Activated naive CD8-positive, alpha-beta T cell treated with anti-CD3 and anti-CD28 coated beads, Interleukin-2, amount 50 U/mL, for 24 hours (primary cell): ENCODE data around the gene HS3ST3A1.

ENCODE experiments used
- ATAC-seq: fragments of 150-1000 bp; cut with Tn5 transposase; one replicate; pipeline ENCODE4 v1.10.0; 2021
- DNase-seq: peaks from one replicate; pipeline ENCODE4 v3.0.0; 2021
- H3K27ac Mint-ChIP-seq: one replicate; pipeline ENCODE4 v1.8.0; 2021; ENCODE audit warnings: mild to moderate bottlenecking, mixed read lengths
- H3K27me3 Mint-ChIP-seq: one replicate; pipeline ENCODE4 v1.8.0; 2021; ENCODE audit warnings: mixed read lengths
- H3K36me3 Mint-ChIP-seq: one replicate; pipeline ENCODE4 v1.8.0; 2021; ENCODE audit warnings: low read depth, mixed read lengths
- H3K4me1 Mint-ChIP-seq: one replicate; pipeline ENCODE4 v1.8.0; 2021; ENCODE audit warnings: mixed read lengths
- H3K4me3 Mint-ChIP-seq: one replicate; pipeline ENCODE4 v1.8.0; 2021; ENCODE audit warnings: mild to moderate bottlenecking, moderate library complexity, mixed read lengths
- H3K9me3 Mint-ChIP-seq: one replicate; pipeline ENCODE4 v1.8.0; 2021; ENCODE audit warnings: mixed read lengths

The HS3ST3A1 gene

DNA sequence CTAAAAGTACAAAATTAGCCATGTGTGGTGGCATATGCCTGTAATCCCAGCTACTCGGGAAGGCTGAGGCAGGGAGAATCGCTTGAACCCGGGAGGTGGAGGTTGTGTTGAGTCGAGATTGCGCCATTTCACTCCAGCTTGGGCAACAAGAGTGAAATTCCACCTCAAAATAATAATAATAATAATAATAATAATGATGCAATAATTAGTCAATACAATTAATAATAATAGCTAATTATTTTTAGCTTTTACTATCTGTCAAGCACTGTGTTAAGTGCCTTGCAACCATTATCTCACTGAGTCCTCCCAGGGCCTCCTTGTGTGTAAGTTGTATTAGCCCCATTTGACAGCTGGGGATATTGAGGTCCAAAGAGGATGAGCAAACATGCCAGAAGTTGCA lies 14.3 kb upstream of the HS3ST3A1 start:
- DNase-seq = no peak
- Mint-ChIP-seq H3K27ac (no peak overlapping the region), H3K9me3 (peaks cover 3% of the 10 kb centered on the region), H3K36me3 (no peaks in the 10 kb centered on the region), H3K4me1 (no peaks in the 10 kb centered on the region), H3K27me3 (peaks cover 11% of the 10 kb centered on the region), H3K4me3 (no peak overlapping the region)
- ATAC-seq = no peak

DNA sequence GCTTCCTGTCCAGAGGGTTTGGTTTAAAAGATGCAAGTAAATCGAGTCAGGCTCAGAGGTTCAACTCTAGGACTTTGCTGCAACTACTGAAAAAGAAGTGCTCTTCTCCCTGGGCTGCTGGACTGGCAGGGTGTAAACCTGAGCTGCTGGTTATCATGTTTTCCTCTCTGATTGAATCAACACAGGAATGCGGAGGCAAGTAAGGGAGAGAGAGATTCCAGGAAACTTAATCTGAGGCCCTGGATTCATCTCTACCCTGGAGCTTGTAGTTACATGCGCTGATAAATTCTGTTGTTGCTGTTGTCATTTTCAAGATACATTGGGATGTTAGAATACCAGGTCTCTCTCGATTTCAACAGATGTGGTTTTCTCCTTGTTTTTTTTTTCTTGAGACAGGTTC lies 8.2 kb upstream of the HS3ST3A1 start:
- ATAC-seq = no peak
- DNase-seq = no peak
- Mint-ChIP-seq H3K27ac (no peak overlapping the region), H3K27me3 (peaks cover 19% of the 10 kb centered on the region), H3K4me1 (no peaks in the 10 kb centered on the region), H3K4me3 (no peak overlapping the region), H3K9me3 (peaks cover 3% of the 10 kb centered on the region), H3K36me3 (no peaks in the 10 kb centered on the region)

DNA sequence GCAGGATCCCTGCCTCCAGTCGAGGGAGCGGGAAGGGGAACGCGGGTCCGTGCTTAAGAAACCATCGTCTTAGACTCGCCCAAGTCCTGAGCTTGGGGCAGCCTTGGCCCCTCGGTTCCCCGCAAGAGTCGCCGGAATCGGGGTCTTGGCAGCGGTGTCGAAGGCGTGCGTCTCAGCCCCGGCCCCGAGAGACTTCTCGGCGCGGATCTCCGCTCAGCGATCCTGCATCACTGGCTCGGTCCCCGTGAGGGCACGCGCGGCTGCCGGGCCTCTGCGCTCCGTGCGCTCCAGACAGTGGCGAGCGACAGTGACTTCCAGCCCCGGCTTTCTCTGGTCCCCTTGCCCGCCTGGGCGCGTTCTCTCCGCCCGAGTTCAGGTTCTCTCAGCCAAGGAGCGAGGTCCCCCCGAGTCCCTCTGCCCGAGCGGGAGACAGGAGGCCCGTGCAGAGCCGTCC lies 380 bp downstream of the HS3ST3A1 start:
- Mint-ChIP-seq H3K27ac (no peak overlapping the region), H3K27me3 (peaks cover 59% of the 10 kb centered on the region), H3K9me3 (no peaks in the 10 kb centered on the region), H3K4me1 (peaks cover 9% of the 10 kb centered on the region), H3K36me3 (no peaks in the 10 kb centered on the region), H3K4me3 (peak overlapping the region; percentile 41)
- DNase-seq = peak; percentile 16
- ATAC-seq = peak; percentile 28

DNA sequence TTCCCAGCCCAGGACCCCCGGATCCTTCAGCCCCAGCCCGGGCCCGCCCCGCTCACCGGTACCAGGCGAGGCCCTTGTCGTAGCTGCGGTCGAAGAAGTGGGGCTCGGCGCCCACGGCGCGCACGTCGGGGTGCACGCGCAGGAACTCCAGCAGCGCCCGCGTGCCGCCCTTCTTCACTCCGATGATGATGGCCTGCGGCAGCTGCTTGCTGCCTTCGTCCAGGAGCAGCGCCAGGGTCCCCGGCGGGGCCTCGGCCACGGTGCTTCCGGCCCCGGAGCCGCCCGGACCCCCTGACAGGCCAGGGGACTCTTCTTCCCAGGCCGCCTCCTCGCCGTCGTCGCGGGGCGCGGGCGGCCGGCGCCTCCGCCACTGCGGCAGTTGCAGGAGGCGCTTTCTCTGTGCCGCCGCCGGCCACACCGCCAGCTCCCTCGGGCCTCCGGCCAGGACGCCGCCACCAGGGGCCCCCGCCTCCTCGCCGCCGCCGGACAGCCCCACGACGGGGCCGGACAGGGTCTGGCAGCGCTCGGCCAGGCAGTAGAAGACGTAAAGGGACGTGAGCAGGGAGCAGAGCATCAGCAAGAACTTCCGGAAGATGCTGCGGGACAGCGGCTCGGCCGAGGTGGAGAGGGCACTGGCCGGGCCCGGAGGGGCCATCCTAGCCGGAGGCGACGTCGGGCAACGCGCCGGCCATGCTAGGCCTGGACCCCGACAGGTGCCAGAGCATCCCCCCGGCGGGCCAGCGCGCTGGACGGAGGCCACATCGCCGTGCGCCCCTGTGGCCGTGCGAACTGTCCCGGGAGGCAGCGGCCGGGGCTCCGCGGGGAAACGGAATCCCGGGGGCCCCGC lies 1.0 kb downstream of the HS3ST3A1 start:
- ATAC-seq (no peak), DNase-seq (no peak)
- H3K27me3 Mint-ChIP-seq = peaks cover 60% of the 10 kb centered on the region
- no peak overlapping the region for H3K27ac Mint-ChIP-seq
- H3K9me3 Mint-ChIP-seq = no peaks in the 10 kb centered on the region
- H3K4me3 Mint-ChIP-seq = no peak overlapping the region
- H3K36me3 Mint-ChIP-seq = no peaks in the 10 kb centered on the region
- H3K4me1 Mint-ChIP-seq = peaks cover 9% of the 10 kb centered on the region

DNA sequence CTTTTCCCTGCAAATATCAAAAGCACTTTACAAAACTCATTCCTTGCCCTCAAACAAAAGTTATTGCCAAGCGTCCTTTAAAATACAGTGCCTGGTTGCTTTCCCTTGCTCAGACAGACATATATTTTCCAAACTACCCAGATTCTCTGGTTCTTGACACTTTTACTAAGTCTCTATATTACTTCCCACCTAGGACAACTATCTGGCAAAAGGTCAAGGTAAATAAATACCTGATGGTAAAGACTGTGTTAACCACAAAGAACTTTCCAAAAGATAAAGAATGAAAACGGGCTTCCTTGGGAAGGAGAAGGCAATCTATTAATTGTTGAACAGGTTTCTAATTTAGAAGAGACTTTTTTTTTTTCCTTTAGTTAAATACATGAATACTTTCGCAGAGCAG lies 1.9 kb downstream of the HS3ST3A1 start:
- ATAC-seq (no peak), DNase-seq (no peak)
- H3K4me1 Mint-ChIP-seq = peaks cover 9% of the 10 kb centered on the region
- H3K27ac Mint-ChIP-seq = no peak overlapping the region
- no peaks in the 10 kb centered on the region for H3K9me3 Mint-ChIP-seq
- no peaks in the 10 kb centered on the region for H3K36me3 Mint-ChIP-seq
- no peak overlapping the region for H3K4me3 Mint-ChIP-seq
- H3K27me3 Mint-ChIP-seq = peaks cover 56% of the 10 kb centered on the region

DNA sequence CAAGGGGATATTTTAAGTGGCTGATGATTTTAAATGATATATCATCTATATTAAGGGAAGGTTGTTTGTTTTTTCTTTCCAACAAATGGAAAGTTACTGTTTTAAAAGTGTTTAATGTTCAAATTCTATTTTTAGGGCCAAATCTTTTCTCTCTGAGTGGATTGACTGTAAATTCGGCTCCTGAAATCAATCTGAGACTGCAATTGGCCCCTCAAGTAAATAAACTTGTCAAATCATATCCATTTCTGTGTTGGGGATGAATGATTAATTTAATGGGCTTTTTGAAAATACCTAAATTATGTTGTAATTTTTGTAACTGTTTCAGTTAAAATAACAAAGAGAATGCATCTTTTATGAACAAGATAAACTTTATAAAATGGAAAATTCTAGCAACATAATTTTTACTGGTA lies 2.6 kb downstream of the HS3ST3A1 start:
- ATAC-seq (no peak), DNase-seq (no peak)
- H3K27ac Mint-ChIP-seq = no peak overlapping the region
- H3K36me3 Mint-ChIP-seq = no peaks in the 10 kb centered on the region
- H3K27me3 Mint-ChIP-seq = peaks cover 52% of the 10 kb centered on the region
- no peaks in the 10 kb centered on the region for H3K9me3 Mint-ChIP-seq
- H3K4me1 Mint-ChIP-seq = peaks cover 9% of the 10 kb centered on the region
- H3K4me3 Mint-ChIP-seq = no peak overlapping the region

DNA sequence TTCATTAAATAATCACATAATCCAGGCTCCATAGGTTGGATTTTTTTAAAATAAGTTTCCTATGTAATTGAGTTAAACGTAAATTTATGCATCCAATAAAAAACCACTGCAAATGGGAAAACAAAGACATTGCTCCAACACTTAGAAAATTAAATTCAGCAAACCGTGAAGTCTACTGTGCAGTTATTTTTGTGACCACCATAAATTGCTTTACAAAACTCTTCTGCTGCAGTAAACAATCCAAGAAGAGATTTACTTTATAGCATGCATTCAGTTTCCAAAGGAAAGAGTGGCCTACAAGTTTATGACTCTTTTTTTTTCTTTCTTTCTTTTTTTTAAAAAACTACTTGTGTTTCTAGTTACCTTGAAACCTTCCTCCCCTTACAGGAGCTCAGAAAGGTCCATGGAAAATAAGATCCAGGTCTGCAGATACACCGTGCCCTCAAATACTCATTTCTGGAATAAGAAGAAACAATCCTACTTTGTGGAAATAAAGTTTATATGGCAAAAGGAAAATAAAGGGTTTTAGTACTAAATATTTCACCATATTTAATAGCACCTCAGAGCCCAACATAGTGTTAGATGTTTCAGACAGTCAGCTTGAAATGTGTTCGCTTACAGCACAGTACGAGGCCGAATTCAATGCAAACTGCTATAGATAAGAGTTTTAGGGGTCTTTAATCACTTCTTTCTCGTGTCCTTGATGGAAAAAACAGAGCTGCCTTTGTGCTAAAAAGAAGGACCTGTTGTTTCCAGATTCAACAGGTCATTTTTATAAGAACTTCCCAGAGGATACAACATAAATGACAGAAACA lies 3.2 kb downstream of the HS3ST3A1 start:
- no peak for DNase-seq
- ATAC-seq = no peak
- Mint-ChIP-seq H3K27me3 (peaks cover 48% of the 10 kb centered on the region), H3K4me3 (no peak overlapping the region), H3K27ac (no peak overlapping the region), H3K9me3 (no peaks in the 10 kb centered on the region), H3K4me1 (peaks cover 9% of the 10 kb centered on the region), H3K36me3 (no peaks in the 10 kb centered on the region)

DNA sequence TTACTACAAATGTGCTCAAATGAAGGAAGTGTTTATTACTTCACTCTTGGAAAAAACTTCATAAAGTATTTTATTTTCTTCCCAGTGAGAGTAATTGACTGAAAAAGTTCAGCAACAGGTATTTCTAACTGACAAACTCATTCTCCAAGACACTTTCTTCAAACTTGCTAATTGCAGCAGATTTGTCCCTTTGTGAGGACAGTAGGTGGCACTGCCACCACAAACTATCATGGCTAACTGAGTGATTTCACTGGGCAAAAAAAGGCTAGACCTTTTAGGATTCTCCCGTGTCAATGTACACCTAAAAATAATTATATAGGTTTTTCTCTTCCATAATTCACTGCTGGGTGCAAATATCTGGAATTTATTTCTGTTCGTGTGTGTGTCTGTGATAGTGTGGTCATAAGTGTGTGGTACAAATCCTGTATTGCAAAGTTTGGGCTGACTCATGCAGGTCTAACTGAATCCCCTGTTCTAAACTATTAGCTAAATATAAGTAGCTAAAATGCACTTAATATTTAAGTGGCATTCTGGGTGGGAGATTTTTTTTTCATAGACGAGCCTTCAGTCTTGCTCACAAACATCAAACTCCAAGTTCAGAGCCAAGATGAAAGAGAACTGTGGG lies 3.9 kb downstream of the HS3ST3A1 start:
- Mint-ChIP-seq H3K27ac (no peak overlapping the region), H3K9me3 (no peaks in the 10 kb centered on the region), H3K27me3 (peaks cover 40% of the 10 kb centered on the region), H3K4me3 (no peak overlapping the region), H3K36me3 (no peaks in the 10 kb centered on the region), H3K4me1 (peaks cover 9% of the 10 kb centered on the region)
- DNase-seq (peak; percentile 10), ATAC-seq (no peak)

DNA sequence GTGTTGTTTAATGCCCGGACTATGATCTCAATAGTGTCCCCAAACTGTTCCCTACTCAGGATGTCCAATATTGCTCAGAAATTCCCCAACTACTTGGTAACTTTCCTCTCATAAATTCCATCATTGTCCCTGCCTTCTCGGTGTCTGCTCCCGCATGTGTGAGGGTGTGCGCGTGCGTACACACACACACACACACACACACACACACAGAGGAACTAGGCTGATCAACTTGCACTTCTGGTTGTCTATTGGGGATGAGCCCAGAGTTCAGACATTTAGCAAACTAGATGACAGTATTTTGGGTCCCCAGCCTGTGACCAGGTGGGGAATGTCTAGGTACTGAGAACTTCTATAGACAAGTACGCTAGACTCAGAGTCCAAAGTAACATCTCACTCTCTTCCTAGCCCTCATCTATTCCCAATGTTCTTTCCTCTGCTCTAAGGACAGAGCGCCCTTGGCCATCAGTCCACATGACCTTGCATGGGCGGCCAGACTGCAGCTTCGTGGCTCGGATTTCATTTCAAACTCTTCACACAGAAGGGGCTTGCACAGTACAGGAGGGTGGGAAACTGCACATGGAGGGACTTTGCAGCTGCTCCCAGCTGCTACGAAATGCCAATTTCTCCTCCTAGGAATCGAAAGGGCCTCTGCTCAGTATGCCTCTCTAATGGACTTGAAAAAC lies 5.3 kb downstream of the HS3ST3A1 start:
- Mint-ChIP-seq H3K27me3 (peaks cover 30% of the 10 kb centered on the region), H3K4me3 (no peak overlapping the region), H3K9me3 (no peaks in the 10 kb centered on the region), H3K4me1 (peaks cover 3% of the 10 kb centered on the region), H3K27ac (no peak overlapping the region), H3K36me3 (no peaks in the 10 kb centered on the region)
- DNase-seq (no peak), ATAC-seq (no peak)

DNA sequence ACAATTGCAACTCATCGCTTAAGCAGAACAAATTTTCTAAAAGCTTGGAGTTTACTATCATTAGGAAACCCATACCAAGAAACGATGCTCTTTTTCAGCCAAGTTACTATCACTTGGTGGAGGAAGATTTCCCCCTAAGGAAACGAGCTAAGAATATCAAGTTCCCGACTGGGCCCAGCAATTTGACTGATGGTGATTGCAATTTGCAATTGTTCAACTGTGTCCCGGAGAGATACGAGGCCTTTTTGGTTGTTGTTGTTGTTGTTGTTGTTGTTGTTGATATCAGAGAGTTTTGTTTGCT lies 6.2 kb downstream of the HS3ST3A1 start:
- ATAC-seq = no peak

DNA sequence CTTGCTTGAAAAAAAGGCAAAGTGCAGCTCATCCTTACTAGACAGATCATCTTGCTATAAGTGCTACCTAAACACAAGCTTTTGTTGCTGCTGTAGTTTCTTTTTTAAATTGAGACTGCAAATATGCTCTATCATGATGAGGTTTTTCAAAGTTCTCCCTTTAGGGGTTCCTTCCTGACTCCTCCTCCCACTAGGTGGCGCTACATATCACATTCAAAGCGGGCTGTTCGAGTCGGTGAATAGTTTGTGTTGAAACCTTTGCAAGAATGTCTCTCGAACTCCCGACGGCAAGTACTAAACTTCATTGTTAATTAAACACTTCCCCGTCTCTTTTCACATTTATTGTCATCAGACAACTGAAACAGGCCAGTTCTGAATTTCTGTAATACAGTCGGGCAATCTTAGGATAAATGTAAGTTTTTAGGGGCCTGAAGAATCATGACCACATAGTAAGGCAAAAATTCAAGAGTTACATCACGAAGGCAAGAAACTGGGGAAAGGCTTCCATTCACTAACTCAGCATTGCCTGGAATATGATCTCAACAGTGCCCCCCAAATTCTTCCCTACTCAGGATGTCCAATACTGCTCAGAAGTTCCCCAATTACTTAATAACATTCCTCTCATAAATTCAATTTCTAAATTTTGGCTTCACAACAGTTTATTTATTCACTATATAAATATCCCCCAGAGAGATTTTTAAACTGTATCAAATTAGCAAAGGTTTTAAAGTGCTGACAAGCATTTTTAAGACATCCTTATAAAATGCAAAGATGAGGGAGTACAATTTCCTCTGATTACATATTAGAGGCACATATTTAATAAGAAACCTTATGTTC lies 6.7 kb downstream of the HS3ST3A1 start:
- no peak overlapping the region for H3K27ac Mint-ChIP-seq
- peak; percentile 76 for DNase-seq
- H3K27me3 Mint-ChIP-seq = peaks cover 28% of the 10 kb centered on the region
- peaks cover 1% of the 10 kb centered on the region for H3K4me1 Mint-ChIP-seq
- no peaks in the 10 kb centered on the region for H3K36me3 Mint-ChIP-seq
- ATAC-seq = peak; percentile 59
- no peaks in the 10 kb centered on the region for H3K9me3 Mint-ChIP-seq
- no peak overlapping the region for H3K4me3 Mint-ChIP-seq

More for the DNA sequence above, 6.2 kb downstream of the HS3ST3A1 start:
- H3K9me3 Mint-ChIP-seq = no peaks in the 10 kb centered on the region
- H3K27me3 Mint-ChIP-seq = peaks cover 30% of the 10 kb centered on the region
- H3K4me1 Mint-ChIP-seq = peaks cover 3% of the 10 kb centered on the region
- H3K4me3 Mint-ChIP-seq = no peak overlapping the region
- H3K36me3 Mint-ChIP-seq = no peaks in the 10 kb centered on the region
- no peak overlapping the region for H3K27ac Mint-ChIP-seq
- DNase-seq = no peak

DNA sequence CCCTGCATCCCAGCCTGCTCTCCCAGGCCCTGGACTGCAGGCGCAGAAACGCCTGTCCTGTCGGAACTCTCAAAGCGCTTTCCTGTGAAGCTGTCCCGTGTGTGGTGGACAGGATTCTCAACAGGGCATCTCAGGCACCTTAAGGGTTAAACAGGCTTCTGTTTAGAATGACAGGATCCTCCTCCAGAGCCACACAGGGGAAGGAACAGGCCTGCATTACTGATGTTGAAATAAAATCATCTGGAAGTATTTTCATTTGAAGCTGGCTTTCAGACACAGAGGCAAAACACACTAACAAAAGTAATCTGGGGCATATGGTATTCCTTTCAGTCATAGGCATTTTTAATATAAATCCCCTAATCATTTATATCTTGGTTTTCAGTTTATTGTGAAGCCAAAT lies 7.4 kb downstream of the HS3ST3A1 start:
- DNase-seq = no peak
- H3K27ac Mint-ChIP-seq = no peak overlapping the region
- H3K27me3 Mint-ChIP-seq = peaks cover 21% of the 10 kb centered on the region

DNA sequence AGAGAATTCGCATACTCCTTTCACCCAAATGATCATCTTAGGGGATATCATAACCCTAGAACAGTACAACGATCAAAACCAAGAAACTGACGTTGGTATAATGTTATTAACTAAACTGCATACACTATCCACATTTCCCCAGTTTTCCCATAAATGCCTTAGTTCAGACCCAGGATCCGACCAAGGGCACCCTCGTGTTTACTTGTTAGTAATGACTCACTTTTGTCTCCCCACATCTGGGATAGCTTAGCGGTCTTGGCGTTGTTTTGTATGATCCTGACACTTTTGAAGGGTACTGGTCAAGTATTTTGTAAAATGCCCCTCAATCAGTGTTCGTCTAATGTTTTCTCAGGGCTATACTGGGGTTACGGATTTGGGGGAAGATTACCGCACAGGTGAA lies 8.0 kb downstream of the HS3ST3A1 start:
- H3K4me1 Mint-ChIP-seq = no peaks in the 10 kb centered on the region
- peaks cover 16% of the 10 kb centered on the region for H3K27me3 Mint-ChIP-seq
- H3K9me3 Mint-ChIP-seq = no peaks in the 10 kb centered on the region
- H3K4me3 Mint-ChIP-seq = no peak overlapping the region
- H3K27ac Mint-ChIP-seq = no peak overlapping the region
- no peaks in the 10 kb centered on the region for H3K36me3 Mint-ChIP-seq
- DNase-seq = no peak
- no peak for ATAC-seq

More for the DNA sequence above, 7.4 kb downstream of the HS3ST3A1 start:
- Mint-ChIP-seq H3K9me3 (no peaks in the 10 kb centered on the region), H3K4me3 (no peak overlapping the region), H3K36me3 (no peaks in the 10 kb centered on the region), H3K4me1 (no peaks in the 10 kb centered on the region)
- ATAC-seq = no peak
